ENCODE measurements around the gene DNAJC16.
A peak's percentile ranks its signal among the peaks of the same experiment; 100 is the strongest.

The DNAJC16 gene

DNA sequence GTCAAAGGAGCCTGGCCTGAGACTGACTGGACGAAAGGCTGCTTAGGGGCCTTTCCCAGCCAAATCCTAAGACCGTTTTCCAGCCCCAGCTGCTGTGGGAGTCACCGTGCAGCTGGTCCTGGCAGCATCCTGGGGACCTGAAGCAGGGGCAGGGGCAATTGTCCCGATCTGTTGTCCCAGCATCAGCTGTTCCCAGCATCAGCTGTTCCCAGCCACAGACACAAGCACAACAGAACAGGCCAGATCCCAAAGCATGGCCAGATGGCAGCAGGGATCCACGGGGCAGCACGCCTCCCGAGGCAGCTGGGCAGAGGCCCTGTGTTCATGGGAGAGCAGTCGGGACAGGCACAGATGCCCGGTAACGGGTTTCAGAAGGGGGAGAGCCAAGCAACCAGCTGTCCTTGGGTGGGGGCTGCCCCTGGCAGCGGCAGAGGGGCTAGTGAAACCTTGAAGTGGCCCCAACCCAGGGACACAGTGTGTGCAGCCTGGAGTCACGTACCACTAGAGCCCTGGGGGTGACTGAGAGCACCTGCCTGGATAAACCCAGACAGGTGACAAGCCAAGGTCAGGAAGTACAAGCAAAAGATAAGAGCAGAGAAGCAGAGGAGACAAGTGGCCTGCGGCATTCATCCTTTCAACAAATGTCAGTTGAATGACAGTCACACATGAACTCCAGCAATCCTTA, 37.5 kb upstream of the DNAJC16 start:
- TF ChIP-seq CTCF (IDR thresholded peaks at IDR 0.05) = no peak

DNA sequence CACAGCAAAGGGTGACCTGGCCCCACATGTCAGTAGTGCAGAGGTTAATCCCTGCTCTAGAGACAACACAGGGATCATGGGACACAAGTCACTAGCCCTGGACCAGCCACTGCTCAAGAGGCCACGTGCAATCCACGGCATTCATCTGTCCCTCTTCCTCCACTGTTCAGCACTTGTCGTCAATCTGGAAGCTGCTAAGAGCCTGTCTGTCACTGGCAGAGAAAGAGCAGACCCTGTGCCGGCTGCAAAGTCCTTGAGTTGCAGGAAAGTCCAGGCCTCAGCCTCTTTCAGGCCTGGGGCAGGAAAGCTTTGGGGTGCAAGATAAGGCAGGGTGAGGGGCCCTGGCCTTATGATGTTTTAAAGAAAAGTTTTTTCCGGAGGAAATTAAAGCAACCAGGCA, 34.1 kb upstream of the DNAJC16 start:
- no peak for TF ChIP-seq CTCF (IDR thresholded peaks at IDR 0.05)

- no peak for TF ChIP-seq CTCF (IDR thresholded peaks at IDR 0.05)
Observed at GRCh38 chr1:15493869-15494390, 32.7 kb upstream of the DNAJC16 start.

GRCh38 chr1:15500184-15501178, 26.2 kb upstream of the DNAJC16 start:
- TF ChIP-seq CTCF (IDR thresholded peaks at IDR 0.05) = no peak

DNA sequence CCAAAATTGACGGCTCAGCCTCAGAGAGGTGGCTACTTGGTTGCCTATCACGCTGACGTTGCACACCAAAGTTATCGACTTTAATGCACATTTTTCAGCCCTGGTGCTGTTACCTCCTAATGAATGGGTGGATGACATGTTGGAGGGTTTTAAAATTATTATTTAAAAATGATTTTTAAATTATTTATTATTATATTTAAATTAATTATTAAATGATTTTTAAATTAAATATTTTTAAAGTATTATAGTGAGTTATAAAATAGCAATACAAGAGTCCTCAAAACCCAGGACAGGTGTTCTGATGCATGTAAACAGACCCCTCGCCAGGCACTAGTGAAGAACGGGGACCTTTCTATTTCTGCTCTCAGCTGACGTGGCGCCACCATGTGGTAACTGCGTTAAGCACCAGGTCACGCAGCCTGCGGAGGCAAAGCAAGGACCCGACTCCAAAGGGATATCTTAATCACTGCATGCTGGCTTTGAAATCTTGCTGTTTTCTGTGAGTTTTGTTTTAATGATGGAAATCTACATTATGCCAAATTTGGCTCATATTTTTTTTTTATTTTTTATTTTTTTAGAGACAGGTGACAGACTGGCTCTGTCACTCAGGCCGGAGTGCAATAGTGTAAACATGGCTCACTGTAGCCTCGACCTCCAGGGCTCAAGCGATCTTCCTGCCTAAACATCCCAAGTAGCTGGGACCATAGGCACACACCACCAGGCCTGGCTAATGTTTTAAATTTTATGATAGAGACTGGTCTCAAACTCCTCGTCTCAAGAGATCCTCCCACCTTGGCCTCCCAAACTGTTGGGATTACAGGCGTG, 25.2 kb upstream of the DNAJC16 start:
- peak; percentile 56 for TF ChIP-seq CTCF (IDR thresholded peaks at IDR 0.05)

DNA sequence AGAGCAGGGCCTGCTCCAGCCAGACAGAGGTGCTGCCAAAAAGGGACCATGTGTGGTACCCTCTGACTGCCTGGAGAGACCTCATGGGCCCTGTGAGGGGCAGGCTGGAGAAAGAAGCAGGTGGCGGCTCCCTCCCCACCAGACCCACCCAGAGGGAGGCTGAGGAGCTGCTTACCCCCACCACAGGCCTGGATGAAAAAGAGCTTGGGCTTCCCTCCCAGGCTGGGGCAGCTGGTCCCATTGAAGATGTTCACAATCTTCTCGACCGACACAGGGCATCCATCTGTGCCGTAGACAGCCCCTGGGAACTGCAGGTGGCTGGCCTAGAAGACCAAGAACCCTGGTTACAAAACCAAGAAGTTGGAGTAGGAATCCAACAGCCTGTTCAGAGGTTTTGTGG, 22.2 kb upstream of the DNAJC16 start:
- no peak for TF ChIP-seq CTCF (IDR thresholded peaks at IDR 0.05)

GRCh38 chr1:15506831-15507230, 19.8 kb upstream of the DNAJC16 start:
- TF ChIP-seq CTCF (IDR thresholded peaks at IDR 0.05) = no peak
